Measurements from ENCODE around the gene ARL4D. TPM values are rescaled to one million over a fixed set of nuclear protein-coding genes. Genes with fewer than 3 reads are reported as not detected.

Gene ARL4D
- total RNA-seq, 1 donor from 2014 or later = 35.7 TPM

DNA sequence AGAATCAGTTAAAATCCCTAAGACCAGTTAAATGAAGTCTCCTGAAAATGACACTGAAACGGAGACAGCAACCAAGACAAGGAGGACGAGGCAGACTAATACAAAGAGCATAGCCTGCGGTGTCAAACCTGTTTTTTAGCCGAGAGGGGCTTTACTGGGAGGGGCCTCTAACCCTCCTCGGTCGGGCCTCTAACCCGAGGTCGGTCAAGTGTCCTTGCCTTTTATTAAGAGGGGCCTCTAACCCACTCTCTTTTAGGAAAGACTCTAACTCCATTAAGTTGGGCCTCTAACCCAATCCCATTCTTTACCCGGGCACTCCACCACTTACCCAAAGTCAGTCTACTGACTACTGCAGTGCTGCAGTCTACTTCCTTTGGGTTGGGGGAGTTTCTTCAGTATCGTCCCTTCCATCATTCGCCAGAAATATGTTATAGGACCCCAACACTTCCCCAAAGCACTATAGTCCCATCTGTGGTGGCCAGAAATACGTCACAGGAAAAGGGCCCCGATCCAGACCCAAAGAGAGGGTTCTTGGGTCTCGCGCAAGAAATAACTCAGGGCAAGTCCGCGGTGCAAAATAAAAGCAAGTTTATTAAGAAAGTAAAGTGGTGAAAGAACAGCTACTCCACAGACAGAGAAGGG lies 39.2 kb upstream of the ARL4D start:
- Mint-ChIP-seq H3K27me3 (ENCODE audit: unreplicated experiment) (peaks cover 4% of the 10 kb centered on the region), H3K4me1 (ENCODE audit: unreplicated experiment) (no peaks in the 10 kb centered on the region), H3K36me3 (ENCODE audit: low read depth, unreplicated experiment) (no peaks in the 10 kb centered on the region), H3K27ac (ENCODE audit: unreplicated experiment) (no peak overlapping the region), H3K9me3 (ENCODE audit: unreplicated experiment) (no peaks in the 10 kb centered on the region), H3K4me3 (ENCODE audit: unreplicated experiment) (no peak overlapping the region)
- no peak for DNase-seq (ENCODE audit: low spot score)
- TF ChIP-seq CTCF (IDR thresholded peaks at IDR 0.05; ENCODE audit: unreplicated experiment) = no peak

DNA sequence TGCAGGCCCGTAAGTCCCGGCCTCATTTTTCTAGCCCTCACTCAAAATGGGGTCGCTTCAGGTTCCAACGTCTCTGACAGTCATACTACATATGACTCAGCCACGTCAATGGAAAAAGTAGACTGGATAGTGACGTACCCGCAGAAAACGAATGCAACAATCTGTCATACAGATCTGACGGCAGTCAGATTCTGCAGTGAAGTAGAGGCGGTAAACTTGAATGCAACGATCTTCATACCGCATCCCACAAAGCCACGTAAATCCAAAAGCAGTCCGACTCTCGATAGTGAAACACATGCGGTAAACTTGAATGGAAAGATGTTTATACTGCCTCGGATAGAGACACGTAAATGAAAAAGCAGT lies 38.4 kb upstream of the ARL4D start:
- Mint-ChIP-seq H3K27me3 (ENCODE audit: unreplicated experiment) (peaks cover 6% of the 10 kb centered on the region), H3K9me3 (ENCODE audit: unreplicated experiment) (no peaks in the 10 kb centered on the region), H3K4me1 (ENCODE audit: unreplicated experiment) (no peaks in the 10 kb centered on the region), H3K27ac (ENCODE audit: unreplicated experiment) (no peak overlapping the region), H3K36me3 (ENCODE audit: low read depth, unreplicated experiment) (no peaks in the 10 kb centered on the region), H3K4me3 (ENCODE audit: unreplicated experiment) (no peak overlapping the region)
- no peak for DNase-seq (ENCODE audit: low spot score)
- no peak for TF ChIP-seq CTCF (IDR thresholded peaks at IDR 0.05; ENCODE audit: unreplicated experiment)

DNA sequence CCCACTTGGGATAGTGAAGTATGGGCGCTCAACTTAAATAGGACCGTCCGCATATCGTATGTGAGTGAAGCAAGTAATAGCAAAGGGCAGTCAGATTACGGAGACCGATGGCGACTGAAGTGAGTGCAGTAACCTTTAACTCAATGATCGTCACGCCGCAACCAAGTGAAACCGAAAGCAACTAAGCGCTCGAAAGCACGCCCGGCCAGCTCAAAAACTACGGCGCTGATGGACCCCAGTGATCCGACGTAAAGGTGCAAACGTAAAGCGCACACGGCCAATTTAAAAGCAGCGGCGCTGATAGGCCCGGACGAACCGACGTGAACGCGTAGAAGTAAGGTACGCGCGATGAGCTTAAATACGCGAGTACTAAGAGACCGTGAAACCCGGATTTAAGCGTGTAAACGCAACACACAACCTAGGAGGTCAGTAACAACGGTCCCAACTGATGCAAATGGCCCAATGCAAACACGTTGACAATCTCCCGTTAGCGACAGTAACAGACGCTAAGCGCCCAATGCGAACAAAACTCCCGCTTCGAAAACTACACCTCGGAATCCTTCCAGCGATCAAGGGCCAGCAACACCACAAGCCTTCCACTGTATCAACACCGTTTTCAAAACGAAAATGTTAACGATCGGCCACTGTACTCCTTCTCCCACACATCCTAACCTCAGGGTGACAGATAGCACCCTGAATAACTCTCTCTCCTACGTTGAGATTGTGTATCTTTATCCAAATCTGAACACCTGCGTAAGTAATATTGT lies 37.9 kb upstream of the ARL4D start:
- Mint-ChIP-seq H3K9me3 (ENCODE audit: unreplicated experiment) (no peaks in the 10 kb centered on the region), H3K4me3 (ENCODE audit: unreplicated experiment) (no peak overlapping the region), H3K4me1 (ENCODE audit: unreplicated experiment) (no peaks in the 10 kb centered on the region), H3K27me3 (ENCODE audit: unreplicated experiment) (peaks cover 6% of the 10 kb centered on the region), H3K36me3 (ENCODE audit: low read depth, unreplicated experiment) (no peaks in the 10 kb centered on the region), H3K27ac (ENCODE audit: unreplicated experiment) (no peak overlapping the region)
- no peak for DNase-seq (ENCODE audit: low spot score)
- TF ChIP-seq CTCF (IDR thresholded peaks at IDR 0.05; ENCODE audit: unreplicated experiment) = no peak

DNA sequence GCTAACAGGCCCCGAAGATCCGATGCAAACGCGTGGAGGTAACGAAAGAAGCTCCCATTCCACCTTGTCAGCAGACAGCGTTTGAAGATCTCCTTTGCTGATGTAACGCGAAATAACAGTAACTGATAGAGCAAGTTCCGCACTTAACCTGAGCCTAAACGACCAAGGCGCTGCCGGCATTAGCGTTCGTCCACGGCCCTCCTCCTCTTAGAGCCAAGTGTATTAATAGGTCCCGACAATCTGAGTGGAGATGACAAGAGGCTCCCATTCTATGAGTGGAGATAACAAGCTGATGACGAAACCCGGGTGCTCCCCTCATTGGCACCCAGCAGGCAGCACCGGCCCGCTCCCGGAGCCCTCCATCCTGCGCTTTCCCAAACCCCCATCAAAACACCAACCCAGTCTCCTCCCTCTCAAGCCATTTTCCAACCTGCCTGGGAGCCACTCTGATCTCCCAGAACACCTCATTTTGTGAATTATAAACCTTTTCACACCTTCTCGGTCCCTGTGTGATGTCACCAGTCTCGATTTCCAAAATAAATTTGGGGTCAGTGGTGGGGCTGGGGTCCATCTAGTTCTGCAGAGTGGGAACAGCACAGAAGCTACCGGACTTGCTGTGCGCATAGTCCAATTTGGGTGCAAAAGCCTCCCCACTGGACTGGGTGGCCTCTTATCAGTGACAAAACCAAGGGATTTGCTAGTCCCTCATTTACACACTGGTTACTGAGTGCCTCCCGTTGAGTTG lies 35.4 kb upstream of the ARL4D start:
- no peak for DNase-seq (ENCODE audit: low spot score)
- H3K4me3 Mint-ChIP-seq (ENCODE audit: unreplicated experiment) = no peak overlapping the region
- peaks cover 6% of the 10 kb centered on the region for H3K4me1 Mint-ChIP-seq (ENCODE audit: unreplicated experiment)
- H3K27me3 Mint-ChIP-seq (ENCODE audit: unreplicated experiment) = peaks cover 10% of the 10 kb centered on the region
- TF ChIP-seq CTCF (IDR thresholded peaks at IDR 0.05; ENCODE audit: unreplicated experiment) = no peak
- no peaks in the 10 kb centered on the region for H3K36me3 Mint-ChIP-seq (ENCODE audit: low read depth, unreplicated experiment)
- no peaks in the 10 kb centered on the region for H3K9me3 Mint-ChIP-seq (ENCODE audit: unreplicated experiment)
- no peak overlapping the region for H3K27ac Mint-ChIP-seq (ENCODE audit: unreplicated experiment)

DNA sequence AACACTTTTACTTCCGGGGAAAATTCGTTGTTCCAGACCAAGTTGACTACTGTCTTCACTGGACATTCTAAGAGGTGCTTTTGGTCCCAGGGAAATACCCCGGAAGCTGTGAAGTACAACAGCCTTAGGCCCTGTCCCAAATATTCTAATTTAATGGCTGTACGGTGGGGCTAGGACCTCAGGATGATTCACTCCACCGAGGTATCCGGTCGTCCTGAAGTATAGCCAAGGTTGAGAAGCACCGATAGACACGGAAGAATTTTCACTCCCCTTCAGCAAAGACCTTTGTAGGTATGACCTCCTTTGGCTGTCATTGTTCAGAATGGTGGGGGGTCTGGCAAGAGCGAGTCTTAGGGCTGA lies 34.9 kb upstream of the ARL4D start:
- H3K4me1 Mint-ChIP-seq (ENCODE audit: unreplicated experiment) = peaks cover 6% of the 10 kb centered on the region
- H3K36me3 Mint-ChIP-seq (ENCODE audit: low read depth, unreplicated experiment) = no peaks in the 10 kb centered on the region
- peaks cover 10% of the 10 kb centered on the region for H3K27me3 Mint-ChIP-seq (ENCODE audit: unreplicated experiment)
- H3K27ac Mint-ChIP-seq (ENCODE audit: unreplicated experiment) = no peak overlapping the region
- H3K4me3 Mint-ChIP-seq (ENCODE audit: unreplicated experiment) = no peak overlapping the region
- DNase-seq (ENCODE audit: low spot score) = no peak
- no peaks in the 10 kb centered on the region for H3K9me3 Mint-ChIP-seq (ENCODE audit: unreplicated experiment)
- no peak for TF ChIP-seq CTCF (IDR thresholded peaks at IDR 0.05; ENCODE audit: unreplicated experiment)
